Gastrocnemius medialis (tissue), 4 donors: ENCODE measurements around the gene CIPC. TPM values are rescaled to one million over a fixed set of nuclear protein-coding genes. Genes with fewer than 3 reads are reported as not detected.

Experiments
- ATAC-seq, 2 donors: fragments of 150-250 bp; one replicate each; pipeline ENCODE4 v1.9.1; 2016
- DNase-seq, 2 donors: peaks; one replicate each; pipeline ENCODE4 v3.0.0-alpha.2; 2019
- H3K27ac ChIP-seq, 4 donors: fragments of 200-600 bp; sonication (generic); 1 replicate in 1 of 4; 2 replicates in 3 of 4; pipeline ENCODE4 v1.5.1; 2016 to 2018; ENCODE audit warnings: mild to moderate bottlenecking in 2 of 4, moderate library complexity in 1 of 4
- H3K27me3 ChIP-seq, 3 donors: fragments of 200-600 bp; sonication (generic) in 2 of 3; 1 replicate in 1 of 3; 2 replicates in 2 of 3; pipeline versions ENCODE4 v1.5.1 to v1.6.0; 2016 to 2019; ENCODE audit warnings: mild to moderate bottlenecking in 1 of 3, moderate library complexity in 1 of 3
- H3K36me3 ChIP-seq, 2 donors: fragments of 200-600 bp; sonication (generic) in 1 of 2; one replicate each; pipeline ENCODE4 v1.5.1; 2017 to 2018
- H3K4me1 ChIP-seq, 2 donors: fragments of 200-600 bp; sonication (generic) in 1 of 2; one replicate each; pipeline ENCODE4 v1.5.1; 2016 to 2017; ENCODE audit warnings: mild to moderate bottlenecking in 2 of 2
- H3K4me3 ChIP-seq, 4 donors: fragments of 200-600 bp; sonication (generic) in 3 of 4; 1 replicate in 1 of 4; 2 replicates in 3 of 4; pipeline ENCODE4 v1.5.1; 2016 to 2019; ENCODE audit warnings: mild to moderate bottlenecking in 2 of 4
- H3K9me3 ChIP-seq, 3 donors: fragments of 200-600 bp; sonication (generic) in 2 of 3; 1 replicate in 1 of 3; 2 replicates in 2 of 3; pipeline ENCODE4 v1.5.1; 2016 to 2019
- CTCF ChIP-seq, 5 experiments: fragments of 450-650 bp in 3 of 5; fragments of 200-600 bp in 2 of 5; sonication (generic) in 2 of 5; IDR thresholded peaks in 4 of 5; conservative IDR thresholded peaks in 1 of 5; 1 replicate in 4 of 5; 2 replicates in 1 of 5; pipeline ENCODE4 v1.5.1; 2016 to 2019; ENCODE audit warnings: antibody characterized with exemption in 5 of 5, mild to moderate bottlenecking in 3 of 5, moderate library complexity in 3 of 5
- POLR2A ChIP-seq, 2 donors: fragments of 450-650 bp; IDR thresholded peaks; one replicate each; pipeline ENCODE4 v1.6.1; 2017; ENCODE audit warnings: antibody characterized with exemption in 2 of 2, mild to moderate bottlenecking in 2 of 2, moderate library complexity in 2 of 2
- in situ Hi-C, 4 donors: fragments of 200-750 bp; cut with MboI; loops; one replicate each; pipeline versions ENCODE4 v1.15.0 to v1.8.0; 2017; ENCODE audit warnings: low sequenced_read_pairs in 4 of 4
- intact Hi-C: fragments of 100-400 bp; cut with DNase I; formaldehyde crosslinking; loops from one replicate; pipeline ENCODE4 v1.15.1; 2023; ENCODE audit warnings: low total_unique reads
- total RNA-seq, 4 donors: library from RNA; depleted of rRNA; stranded (reverse); fragments of >200 nt; gene quantifications; one replicate each; pipeline versions ENCODE4 v1.1.0 to v1.2.3, GENCODE V29; 2016

Gene CIPC
- total RNA-seq, 4 donors from 2014 or later = 114 to 178 (median 120) TPM

- ATAC-seq = no peak
- peaks cover 0 to 4% (median 0%) of the 10 kb centered on the region in 3 donors for H3K27me3 ChIP-seq
- no peak for DNase-seq
- H3K9me3 ChIP-seq = no peaks in the 10 kb centered on the region
- H3K27ac ChIP-seq = no peak overlapping the region
- in situ Hi-C loops (no loop called here), intact Hi-C loops (loop anchor here (5.0 kb wide), 1 partner anchor 56 kb away; no protein-coding TSS in a partner anchor)
- peaks cover 10 to 22% of the 10 kb centered on the region in 2 donors for H3K4me1 ChIP-seq
- H3K4me3 ChIP-seq = no peak overlapping the region
- TF ChIP-seq CTCF (IDR thresholded peaks at IDR 0.05 in 4 of 5, conservative IDR thresholded peaks at IDR 0.05 in 1 of 5) (no peak), POLR2A (IDR thresholded peaks at IDR 0.05) (no peak)
- H3K36me3 ChIP-seq = no peaks in the 10 kb centered on the region
These were observed 30.4 kb downstream of the CIPC start for GRCh38 chr14:77128414-77128891.

GRCh38 chr14:77130386-77130785 is 32.3 kb downstream of the CIPC start:
- no peak for TF ChIP-seq CTCF (IDR thresholded peaks at IDR 0.05 in 4 of 5, conservative IDR thresholded peaks at IDR 0.05 in 1 of 5)
- TF ChIP-seq POLR2A (IDR thresholded peaks at IDR 0.05) = no peak
- no peak for ATAC-seq
- DNase-seq = no peak
- peaks cover 3 to 5% of the 10 kb centered on the region in 2 donors for H3K4me1 ChIP-seq
- intact Hi-C loops (no loop called here), in situ Hi-C loops (no loop called here)
- H3K27ac ChIP-seq = no peak overlapping the region
- no peak overlapping the region for H3K4me3 ChIP-seq
- no peaks in the 10 kb centered on the region for H3K9me3 ChIP-seq
- peaks cover 0 to 7% (median 5%) of the 10 kb centered on the region in 3 donors for H3K27me3 ChIP-seq
- no peaks in the 10 kb centered on the region for H3K36me3 ChIP-seq

GRCh38 chr14:77131206-77131605 is 33.1 kb downstream of the CIPC start:
- Histone ChIP-seq H3K36me3 (no peaks in the 10 kb centered on the region), H3K4me3 (no peak overlapping the region), H3K27ac (no peak overlapping the region), H3K27me3 (peaks cover 3 to 8% (median 7%) of the 10 kb centered on the region in 3 donors), H3K4me1 (no peaks in the 10 kb centered on the region), H3K9me3 (no peaks in the 10 kb centered on the region)
- no peak for DNase-seq
- TF ChIP-seq POLR2A (IDR thresholded peaks at IDR 0.05) (no peak), CTCF (IDR thresholded peaks at IDR 0.05 in 4 of 5, conservative IDR thresholded peaks at IDR 0.05 in 1 of 5) (no peak)
- intact Hi-C loops (no loop called here), in situ Hi-C loops (no loop called here)
- ATAC-seq = no peak

- intact Hi-C loops = no loop called here
- Histone ChIP-seq H3K27me3 (peaks cover 7 to 10% (median 8%) of the 10 kb centered on the region in 3 donors), H3K36me3 (no peaks in the 10 kb centered on the region), H3K9me3 (no peaks in the 10 kb centered on the region), H3K4me3 (no peak overlapping the region), H3K27ac (no peak overlapping the region), H3K4me1 (no peaks in the 10 kb centered on the region)
- in situ Hi-C loops = no loop called here
- no peak for DNase-seq
- TF ChIP-seq POLR2A (IDR thresholded peaks at IDR 0.05) (no peak), CTCF (IDR thresholded peaks at IDR 0.05 in 4 of 5, conservative IDR thresholded peaks at IDR 0.05 in 1 of 5) (no peak)
- ATAC-seq = no peak
These were observed 33.9 kb downstream of the CIPC start for GRCh38 chr14:77131871-77132486.
